IMR-90 (cell line): ENCODE data around the gene TBC1D17. TPM values are rescaled to one million over a fixed set of nuclear protein-coding genes. Genes with fewer than 3 reads are reported as not detected.

Source experiments
- ATAC-seq: fragments of 200-7000 bp; cut with Tn5 transposase; 2 replicates; pipeline ENCODE4 v1.9.1; 2020; ENCODE audit warnings: low read depth, mild to moderate bottlenecking, moderate library complexity
- BruUV-seq: library from RNA; stranded (reverse); fragments of 400-500 nt; replicated peaks from 2 replicates; lab custom pipeline; 2021; lab: Mats Ljungman, UMichigan
- CTCF ChIA-PET: fragments of 300-600 bp; formaldehyde crosslinking; extraction: SDS; loops from one replicate; lab custom pipeline; 2021; ENCODE audit warnings: antibody characterized with exemption; lab: Yijun Ruan, JAX
- POLR2A ChIA-PET: fragments of 300-600 bp; sonication (Branson Sonifier 250); formaldehyde crosslinking; loops from one replicate; lab custom pipeline; 2022; ENCODE audit warnings: antibody characterized with exemption; ENCODE audit not compliant: unreplicated experiment; lab: Charles Lee
- DNase-seq: peaks from one replicate; pipeline ENCODE4 v3.0.0; 2013
- H2AFZ ChIP-seq: replicated peaks from 2 replicates; pipeline ENCODE3; 2013; ENCODE audit warnings: low read length, mild to moderate bottlenecking; ENCODE audit not compliant: poor library complexity
- H2AK5ac ChIP-seq: 2 replicates; pipeline ENCODE4 v1.6.1; 2013; ENCODE audit warnings: low read depth, low read length, inconsistent platforms
- H2AK9ac ChIP-seq: replicated peaks from 2 replicates; pipeline ENCODE3; 2013; ENCODE audit warnings: mild to moderate bottlenecking, low read depth, low read length, moderate library complexity; ENCODE audit not compliant: poor library complexity
- H2BK120ac ChIP-seq: 2 replicates; pipeline ENCODE4 v1.6.1; 2013; ENCODE audit warnings: low read depth, low read length, inconsistent platforms
- H2BK15ac ChIP-seq: 3 replicates; pipeline ENCODE4 v1.6.1; 2013; ENCODE audit warnings: low read depth, low read length, inconsistent platforms
- H2BK20ac ChIP-seq: 2 replicates; pipeline ENCODE4 v1.6.1; 2013; ENCODE audit warnings: low read depth, mild to moderate bottlenecking, inconsistent platforms, low read length, moderate library complexity
- H2BK5ac ChIP-seq: 2 replicates; pipeline ENCODE4 v1.6.1; 2013; ENCODE audit warnings: mild to moderate bottlenecking, low read depth, low read length, inconsistent platforms; ENCODE audit not compliant: poor library complexity, severe bottlenecking
- H3K14ac ChIP-seq: replicated peaks from 2 replicates; pipeline ENCODE4 v1.6.1; 2013; ENCODE audit warnings: low read depth, low read length, inconsistent platforms
- H3K18ac ChIP-seq: 2 replicates; pipeline ENCODE4 v1.6.1; 2013; ENCODE audit warnings: low read depth, low read length, control low read depth
- H3K23ac ChIP-seq: 2 replicates; pipeline ENCODE4 v1.6.1; 2013; ENCODE audit warnings: low read depth, low read length, inconsistent platforms
- H3K27ac ChIP-seq: 2 replicates; pipeline ENCODE4 v1.5.1; 2013; ENCODE audit warnings: mild to moderate bottlenecking, control low read depth, low read length; ENCODE audit not compliant: insufficient read depth
- H3K27me3 ChIP-seq: 2 replicates; pipeline ENCODE4 v1.6.1; 2013; ENCODE audit warnings: low read length; ENCODE audit not compliant: control insufficient read depth, insufficient read depth
- H3K36me3 ChIP-seq: 2 replicates; pipeline ENCODE4 v1.6.1; 2013; ENCODE audit warnings: low read length, mixed read lengths; ENCODE audit not compliant: control insufficient read depth, insufficient read depth
- H3K4ac ChIP-seq: 2 replicates; pipeline ENCODE4 v1.6.1; 2013; ENCODE audit warnings: low read depth, low read length, inconsistent platforms
- H3K4me1 ChIP-seq: 2 replicates; pipeline ENCODE4 v1.6.1; 2013; ENCODE audit warnings: low read length, mixed read lengths; ENCODE audit not compliant: control insufficient read depth, insufficient read depth
- H3K4me2 ChIP-seq: 2 replicates; pipeline ENCODE4 v1.6.1; 2013; ENCODE audit warnings: low read depth, mild to moderate bottlenecking, control low read depth, low read length, moderate library complexity
- H3K4me3 ChIP-seq: 2 replicates; pipeline ENCODE4 v1.5.1; 2013; ENCODE audit warnings: low read depth, mild to moderate bottlenecking, control low read depth, low read length, moderate library complexity; ENCODE audit not compliant: insufficient read depth
- H3K56ac ChIP-seq: 2 replicates; pipeline ENCODE4 v1.6.1; 2013; ENCODE audit warnings: low read length, inconsistent platforms; ENCODE audit not compliant: insufficient read depth; ENCODE audit errors: extremely low read depth
- H3K79me1 ChIP-seq, 2 experiments: 2 replicates each; pipeline ENCODE4 v1.6.1; 2013; ENCODE audit warnings: low read length in 2 of 2, inconsistent platforms in 1 of 2, low read depth in 1 of 2
- H3K9ac ChIP-seq: 2 replicates; pipeline ENCODE4 v1.6.1; 2013; ENCODE audit warnings: low read depth, low read length, control low read depth
- H3K9me1 ChIP-seq: 2 replicates; pipeline ENCODE4 v1.6.1; 2013; ENCODE audit warnings: low read length, inconsistent platforms; ENCODE audit not compliant: insufficient read depth
- H3K9me3 ChIP-seq: 2 replicates; pipeline ENCODE4 v1.6.1; 2013; ENCODE audit warnings: low read length; ENCODE audit not compliant: control insufficient read depth, insufficient read depth
- H4K20me1 ChIP-seq: 2 replicates; pipeline ENCODE4 v1.6.1; 2013; ENCODE audit warnings: low read length, inconsistent platforms; ENCODE audit not compliant: insufficient read depth
- H4K5ac ChIP-seq: 2 replicates; pipeline ENCODE4 v1.6.1; 2013; ENCODE audit warnings: mild to moderate bottlenecking, low read depth, low read length, control low read depth
- H4K8ac ChIP-seq, 2 experiments: 2 replicates each; pipeline ENCODE4 v1.6.1; 2013; ENCODE audit warnings: low read depth in 2 of 2, low read length in 2 of 2, control low read depth in 1 of 2, inconsistent platforms in 1 of 2
- H4K91ac ChIP-seq: 2 replicates; pipeline ENCODE4 v1.6.1; 2013; ENCODE audit warnings: low read depth, low read length, inconsistent platforms; ENCODE audit not compliant: insufficient read depth
- CHD1 ChIP-seq: IDR thresholded peaks from 2 replicates; pipeline ENCODE4 v1.6.1; 2012; ENCODE audit warnings: low read depth, low read length, improper control_type of control experiment
- MAFK ChIP-seq: IDR thresholded peaks from 2 replicates; pipeline ENCODE4 v1.6.1; 2012; ENCODE audit warnings: low read depth, low read length, improper control_type of control experiment
- NFE2L2 ChIP-seq: fragments of 150-350 bp; IDR thresholded peaks from 2 replicates; pipeline ENCODE4 v1.6.1; 2016; ENCODE audit warnings: low read depth, mild to moderate bottlenecking, low read length
- POLR2A ChIP-seq: IDR thresholded peaks from 2 replicates; pipeline ENCODE4 v1.6.1; 2012; ENCODE audit warnings: mild to moderate bottlenecking, low read depth, low read length
- RCOR1 ChIP-seq: IDR thresholded peaks from 2 replicates; pipeline ENCODE4 v1.6.1; 2012; ENCODE audit warnings: mild to moderate bottlenecking, low read length, improper control_type of control experiment; ENCODE audit not compliant: insufficient replicate concordance
- RFX5 ChIP-seq: IDR thresholded peaks from 2 replicates; pipeline ENCODE4 v1.8.0; 2012; ENCODE audit warnings: low read depth, mild to moderate bottlenecking, low read length, moderate library complexity
- SMC3 ChIP-seq: fragments of 150-350 bp; IDR thresholded peaks from 2 replicates; pipeline ENCODE4 v1.6.1; 2016; ENCODE audit warnings: low read depth, mild to moderate bottlenecking, antibody characterized with exemption, low read length, moderate library complexity
- WGBS, 2 experiments: methylation state at CpG; one replicate each; pipeline versions ENCODE4 v1.1.5 to v1.1.7; 2013; ENCODE audit warnings: missing lambda C conversion rate in 2 of 2; ENCODE audit not compliant: insufficient read length in 1 of 2; ENCODE audit errors: extremely low coverage in 2 of 2; 5-methylcytosine and 5-hydroxymethylcytosine counted together
- dilution Hi-C: fragments of 300-500 bp; cut with HindIII; formaldehyde crosslinking; loops from one replicate; pipeline ENCODE4 v1.14.3; 2018; ENCODE audit warnings: low sequenced_read_pairs; ENCODE audit not compliant: unreplicated experiment
- in situ Hi-C: fragments of 300-500 bp; cut with MboI; formaldehyde crosslinking; loops from 3 replicates; pipeline ENCODE4 v1.14.3; 2019; ENCODE audit warnings: low sequenced_read_pairs, inconsistent platforms, mixed read lengths
- intact Hi-C: fragments of 100-400 bp; cut with micrococcal nuclease; formaldehyde crosslinking; loops from 2 replicates; pipeline ENCODE4 v1.10.0; 2022
- polyA plus RNA-seq, 3 experiments: library from polyadenylated mRNA; depleted of rRNA; stranded (reverse); fragments of >200 nt; gene quantifications; 2 replicates each; pipeline ENCODE4 v1.2.3, GENCODE V29; 2012; ENCODE audit warnings: low replicate concordance in 1 of 3
- total RNA-seq: library from RNA; depleted of rRNA; stranded (reverse); fragments of >200 nt; gene quantifications from 2 replicates; pipeline ENCODE4 v1.2.3, GENCODE V29; 2012
- TF ChIP-seq, protein P1 (sequence below): conservative IDR thresholded peaks from 2 replicates; pipeline ENCODE4 v1.5.1; 2012; ENCODE audit warnings: mild to moderate bottlenecking, low read depth, low read length, improper control_type of control experiment

The TBC1D17 gene
- total and polyA plus RNA-seq, 2 of the 4 experiments (the other 2 are of a cell fraction), result 1.1 to 27.8 TPM

- no peak for TF ChIP-seq NFE2L2
Measured at GRCh38 chr19:49859682-49860335, 17.7 kb upstream of the TBC1D17 start (continued).

GRCh38 chr19:49860336-49861102, 17.0 kb upstream of the TBC1D17 start:
- ATAC-seq (no peak), DNase-seq (no peak)
- H4K20me1 ChIP-seq, result peaks cover 57% of the 10 kb centered on the region
- H3K4me2 ChIP-seq, result no peak overlapping the region
- peaks cover 7% of the 10 kb centered on the region for H3K9me1 ChIP-seq
- 78% methylated on average over 9 of the region's 17 CpGs; no CpG with 5 or more reads in 1 of the 2 experiments for WGBS, 2 experiments
- no peak overlapping the region for H2BK15ac ChIP-seq
- POLR2A ChIA-PET, result interaction anchor here (0.5 kb wide), 1 partner anchor 390 kb away, joined by 3 read pairs; no protein-coding TSS in a partner anchor
- H2BK20ac ChIP-seq, result no peak overlapping the region
- intact Hi-C loops (no loop called here), dilution Hi-C loops (no loop called here), in situ Hi-C loops (no loop called here)
- no peak overlapping the region for H3K9ac ChIP-seq
- no peak overlapping the region for H3K27ac ChIP-seq
- H4K5ac ChIP-seq, result no peak overlapping the region
- peaks cover 80% of the 10 kb centered on the region for H3K36me3 ChIP-seq
- no peak overlapping the region for H2BK5ac ChIP-seq
- BruUV-seq, result no TSS peak
- H3K27me3 ChIP-seq, result no peaks in the 10 kb centered on the region
- no peak overlapping the region for H3K23ac ChIP-seq
- TF ChIP-seq CHD1 (no peak), MAFK (no peak), RCOR1 (no peak), RFX5 (no peak), POLR2A (no peak), SMC3 (no peak)
- TF ChIP-seq, protein P1, sequence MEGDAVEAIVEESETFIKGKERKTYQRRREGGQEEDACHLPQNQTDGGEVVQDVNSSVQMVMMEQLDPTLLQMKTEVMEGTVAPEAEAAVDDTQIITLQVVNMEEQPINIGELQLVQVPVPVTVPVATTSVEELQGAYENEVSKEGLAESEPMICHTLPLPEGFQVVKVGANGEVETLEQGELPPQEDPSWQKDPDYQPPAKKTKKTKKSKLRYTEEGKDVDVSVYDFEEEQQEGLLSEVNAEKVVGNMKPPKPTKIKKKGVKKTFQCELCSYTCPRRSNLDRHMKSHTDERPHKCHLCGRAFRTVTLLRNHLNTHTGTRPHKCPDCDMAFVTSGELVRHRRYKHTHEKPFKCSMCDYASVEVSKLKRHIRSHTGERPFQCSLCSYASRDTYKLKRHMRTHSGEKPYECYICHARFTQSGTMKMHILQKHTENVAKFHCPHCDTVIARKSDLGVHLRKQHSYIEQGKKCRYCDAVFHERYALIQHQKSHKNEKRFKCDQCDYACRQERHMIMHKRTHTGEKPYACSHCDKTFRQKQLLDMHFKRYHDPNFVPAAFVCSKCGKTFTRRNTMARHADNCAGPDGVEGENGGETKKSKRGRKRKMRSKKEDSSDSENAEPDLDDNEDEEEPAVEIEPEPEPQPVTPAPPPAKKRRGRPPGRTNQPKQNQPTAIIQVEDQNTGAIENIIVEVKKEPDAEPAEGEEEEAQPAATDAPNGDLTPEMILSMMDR, result no peak
- H3K56ac ChIP-seq, result no peak overlapping the region
- H3K79me1 ChIP-seq, result peaks cover 16 to 75% of the 10 kb centered on the region in 2 experiments
- peak overlapping the region; percentile 19 for H2AK9ac ChIP-seq
- H3K9me3 ChIP-seq, result no peaks in the 10 kb centered on the region
- H2BK120ac ChIP-seq, result no peak overlapping the region
- H3K4me3 ChIP-seq, result no peak overlapping the region
- H2AFZ ChIP-seq, result no peak overlapping the region
- peaks cover 11% of the 10 kb centered on the region for H3K4me1 ChIP-seq
- H2AK5ac ChIP-seq, result peak overlapping the region; percentile 31; the same call in 1 of the 2 replicates
- no peak overlapping the region for H4K91ac ChIP-seq
- no peak overlapping the region for H3K18ac ChIP-seq
- CTCF ChIA-PET, result no interaction called here
- H4K8ac ChIP-seq, result peak overlapping the region in 1 of 2 experiments; percentile 4; a peak in 1 of 4 replicates
- H3K14ac ChIP-seq, result no peak overlapping the region
- no peak overlapping the region for H3K4ac ChIP-seq
